GM23338 (cell line): Measurements from ENCODE around the gene ENOX1. TPM values are rescaled to one million over a fixed set of nuclear protein-coding genes. Genes with fewer than 3 reads are reported as not detected.

Experiments used
- ATAC-seq: fragments of 200-7000 bp; cut with Tn5 transposase; 3 replicates; pipeline ENCODE4 v1.9.1; 2020
- DNase-seq: peaks from one replicate; pipeline ENCODE4 v3.0.0-alpha.2; 2015; ENCODE audit warnings: low spot score
- H2AFZ ChIP-seq: fragments of 200-600 bp; sonication (generic); 2 replicates; pipeline ENCODE4 v1.8.0; 2016; ENCODE audit warnings: antibody characterized with exemption, mild to moderate bottlenecking, moderate library complexity
- H3F3A ChIP-seq: fragments of 200-600 bp; sonication (generic); replicated peaks from 2 replicates; pipeline ENCODE4 v1.8.0; 2017; ENCODE audit warnings: antibody characterized with exemption, mixed run types, low read depth
- H3K27ac ChIP-seq: fragments of 200-600 bp; sonication (generic); 2 replicates; pipeline ENCODE4 v1.6.1; 2016; ENCODE audit warnings: low read depth
- H3K27me3 ChIP-seq: fragments of 200-600 bp; sonication (generic); 2 replicates; pipeline ENCODE4 v1.8.0; 2016; ENCODE audit warnings: mild to moderate bottlenecking, mixed run types, moderate library complexity; ENCODE audit not compliant: insufficient read depth
- H3K36me3 ChIP-seq: fragments of 200-600 bp; sonication (generic); 2 replicates; pipeline ENCODE4 v1.8.0; 2016; ENCODE audit warnings: mild to moderate bottlenecking; ENCODE audit not compliant: insufficient read depth
- H3K4me1 ChIP-seq: fragments of 200-600 bp; sonication (generic); 2 replicates; pipeline ENCODE4 v1.8.0; 2016; ENCODE audit warnings: mild to moderate bottlenecking, moderate library complexity; ENCODE audit not compliant: insufficient read depth
- H3K4me2 ChIP-seq: fragments of 200-600 bp; sonication (generic); 2 replicates; pipeline ENCODE4 v1.7.1; 2017; ENCODE audit warnings: mixed run types
- H3K4me3 ChIP-seq: fragments of 200-600 bp; sonication (generic); 2 replicates; pipeline ENCODE4 v1.6.1; 2016; ENCODE audit warnings: mixed run types
- H3K79me2 ChIP-seq: fragments of 200-600 bp; sonication (generic); replicated peaks from 2 replicates; pipeline ENCODE4 v1.8.0; 2017; ENCODE audit warnings: mild to moderate bottlenecking; ENCODE audit not compliant: insufficient read depth
- H3K9me2 ChIP-seq: fragments of 200-600 bp; sonication (generic); 2 replicates; pipeline ENCODE4 v1.8.0; 2017; ENCODE audit not compliant: insufficient read depth
- H4K20me1 ChIP-seq: fragments of 200-600 bp; sonication (generic); replicated peaks from 2 replicates; pipeline ENCODE4 v1.8.0; 2017; ENCODE audit warnings: mild to moderate bottlenecking; ENCODE audit not compliant: insufficient read depth
- H3K27ac Mint-ChIP-seq: 2 replicates; pipeline ENCODE4 v1.8.0; 2020; ENCODE audit warnings: inconsistent platforms, mild to moderate bottlenecking, moderate library complexity, mixed read lengths
- H3K27me3 Mint-ChIP-seq: 3 replicates; pipeline ENCODE4 v1.8.0; 2022; ENCODE audit warnings: low read depth, mild to moderate bottlenecking, moderate library complexity, mixed read lengths, inconsistent platforms; ENCODE audit not compliant: insufficient read depth, poor library complexity
- H3K36me3 Mint-ChIP-seq: 3 replicates; pipeline ENCODE4 v1.8.0; 2021; ENCODE audit warnings: low read depth, mild to moderate bottlenecking, inconsistent platforms, moderate library complexity, mixed read lengths
- H3K4me1 Mint-ChIP-seq: 3 replicates; pipeline ENCODE4 v1.8.0; 2020; ENCODE audit warnings: mild to moderate bottlenecking, inconsistent platforms, mixed read lengths
- H3K4me3 Mint-ChIP-seq: 3 replicates; pipeline ENCODE4 v1.8.0; 2021; ENCODE audit warnings: moderate library complexity, mild to moderate bottlenecking, inconsistent platforms, mixed read lengths
- H3K9me3 Mint-ChIP-seq: 3 replicates; pipeline ENCODE4 v1.8.0; 2020; ENCODE audit warnings: moderate library complexity, mild to moderate bottlenecking, inconsistent platforms, mixed read lengths
- CREB1 ChIP-seq: fragments of 250-450 bp; sonication (Bioruptor Pico); IDR thresholded peaks from 2 replicates; pipeline ENCODE4 v1.5.0; 2020; ENCODE audit warnings: low read depth, mild to moderate bottlenecking, moderate library complexity
- JUNB ChIP-seq: IDR thresholded peaks from one replicate; pipeline ENCODE4 v1.6.1; 2016; ENCODE audit warnings: antibody characterized with exemption; ENCODE audit not compliant: unreplicated experiment
- NANOG ChIP-seq: IDR thresholded peaks from 2 replicates; pipeline ENCODE4 v1.6.1; 2016; ENCODE audit warnings: antibody characterized with exemption, borderline replicate concordance
- POLR2AphosphoS5 ChIP-seq: IDR thresholded peaks from 2 replicates; pipeline ENCODE4 v1.6.1; 2016; ENCODE audit warnings: antibody characterized with exemption, low read depth
- ZNF114 ChIP-seq: fragments of 250-450 bp; sonication (Bioruptor Pico); IDR thresholded peaks from 2 replicates; pipeline ENCODE4 v1.5.0; 2020; ENCODE audit warnings: mild to moderate bottlenecking, moderate library complexity
- ZNF331 ChIP-seq: fragments of 250-450 bp; sonication (Bioruptor Pico); IDR thresholded peaks from 2 replicates; pipeline ENCODE4 v1.5.0; 2020; ENCODE audit warnings: low read depth, mild to moderate bottlenecking, moderate library complexity
- polyA plus RNA-seq: library from polyadenylated mRNA; unstranded; fragments of >200 nt; fragmentation: Nextera tagmentation; extraction: Ambion mirVana; gene quantifications from 2 replicates; pipeline ENCODE4 v1.2.1, GENCODE V29; 2016
- total RNA-seq: library from RNA; depleted of rRNA; stranded (reverse); fragments of >200 nt; shearing (Covaris generic); gene quantifications from 2 replicates; pipeline ENCODE4 v1.2.3, GENCODE V29; 2014
- TF ChIP-seq, protein P1 (sequence below), 2 experiments: fragments of 200-600 bp in 1 of 2; sonication (generic) in 1 of 2; conservative IDR thresholded peaks; 2 replicates each; pipeline versions ENCODE4 v1.5.1 to v1.6.1; 2016 to 2017; ENCODE audit warnings: antibody characterized with exemption in 2 of 2, low read depth in 2 of 2, mild to moderate bottlenecking in 2 of 2, moderate library complexity in 1 of 2
- TF ChIP-seq, protein P2 (sequence below): fragments of 250-450 bp; sonication (Bioruptor Pico); IDR thresholded peaks from 2 replicates; pipeline ENCODE4 v1.5.0; 2020; ENCODE audit warnings: mild to moderate bottlenecking, moderate library complexity
- TF ChIP-seq, protein P3 (sequence below): IDR thresholded peaks from one replicate; pipeline ENCODE4 v1.6.1; 2018; ENCODE audit warnings: antibody characterized with exemption; ENCODE audit not compliant: unreplicated experiment

Gene ENOX1
- total and polyA plus RNA-seq, 2 experiments from 2014 or later, result 0.66 to 0.81 TPM

DNA sequence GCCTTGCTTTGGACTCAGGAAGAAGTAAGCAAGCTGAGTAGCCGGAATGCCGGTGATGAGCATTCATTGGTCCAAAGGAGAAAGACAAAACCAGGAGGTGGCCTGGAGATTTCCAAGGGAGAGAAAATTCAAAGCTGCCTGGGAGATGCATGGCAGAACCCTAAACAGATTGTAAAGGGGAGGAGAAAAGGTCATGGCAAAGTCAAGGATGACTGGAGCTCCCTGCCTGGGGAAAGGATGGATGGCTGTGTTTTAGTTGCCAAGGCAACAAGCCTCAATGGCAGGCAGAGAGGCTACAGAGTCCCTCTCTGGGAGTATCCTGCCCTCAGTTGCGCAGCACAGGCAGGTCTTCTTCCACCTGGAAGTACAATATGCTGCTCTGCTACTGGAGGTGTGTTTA is 134.0 kb downstream of the ENOX1 start:
- Mint-ChIP-seq H3K9me3 (no peaks in the 10 kb centered on the region), H3K27ac (no peak overlapping the region), H3K4me3 (no peak overlapping the region), H3K27me3 (no peaks in the 10 kb centered on the region), H3K4me1 (no peaks in the 10 kb centered on the region), H3K36me3 (no peaks in the 10 kb centered on the region)
- 0 out of 2 replicates have a peak overlapping the region, but pooled peaks have one; percentile 28 for H2AFZ ChIP-seq
- H3K4me3 ChIP-seq, result no peak overlapping the region
- H3K27ac ChIP-seq, result no peak overlapping the region
- no peaks in the 10 kb centered on the region for H3K9me2 ChIP-seq
- no peaks in the 10 kb centered on the region for H3K27me3 ChIP-seq
- no peaks in the 10 kb centered on the region for H3F3A ChIP-seq
- H3K79me2 ChIP-seq, result no peaks in the 10 kb centered on the region
- no peaks in the 10 kb centered on the region for H3K4me1 ChIP-seq
- H3K4me2 ChIP-seq, result no peak overlapping the region
- no peaks in the 10 kb centered on the region for H4K20me1 ChIP-seq
- TF ChIP-seq JUNB (no peak), ZNF331 (CRISPR knock-in tag) (no peak), POLR2AphosphoS5 (no peak), ZNF114 (no peak), NANOG (no peak)
- TF ChIP-seq, protein P1, sequence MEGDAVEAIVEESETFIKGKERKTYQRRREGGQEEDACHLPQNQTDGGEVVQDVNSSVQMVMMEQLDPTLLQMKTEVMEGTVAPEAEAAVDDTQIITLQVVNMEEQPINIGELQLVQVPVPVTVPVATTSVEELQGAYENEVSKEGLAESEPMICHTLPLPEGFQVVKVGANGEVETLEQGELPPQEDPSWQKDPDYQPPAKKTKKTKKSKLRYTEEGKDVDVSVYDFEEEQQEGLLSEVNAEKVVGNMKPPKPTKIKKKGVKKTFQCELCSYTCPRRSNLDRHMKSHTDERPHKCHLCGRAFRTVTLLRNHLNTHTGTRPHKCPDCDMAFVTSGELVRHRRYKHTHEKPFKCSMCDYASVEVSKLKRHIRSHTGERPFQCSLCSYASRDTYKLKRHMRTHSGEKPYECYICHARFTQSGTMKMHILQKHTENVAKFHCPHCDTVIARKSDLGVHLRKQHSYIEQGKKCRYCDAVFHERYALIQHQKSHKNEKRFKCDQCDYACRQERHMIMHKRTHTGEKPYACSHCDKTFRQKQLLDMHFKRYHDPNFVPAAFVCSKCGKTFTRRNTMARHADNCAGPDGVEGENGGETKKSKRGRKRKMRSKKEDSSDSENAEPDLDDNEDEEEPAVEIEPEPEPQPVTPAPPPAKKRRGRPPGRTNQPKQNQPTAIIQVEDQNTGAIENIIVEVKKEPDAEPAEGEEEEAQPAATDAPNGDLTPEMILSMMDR (conservative IDR thresholded peaks at IDR 0.05; ENCODE audit: low read depth in 2 of 2), result no peak
- DNase-seq, result no peak
- ATAC-seq, result no peak
- no peaks in the 10 kb centered on the region for H3K36me3 ChIP-seq

- Mint-ChIP-seq H3K27me3 (no peaks in the 10 kb centered on the region), H3K36me3 (no peaks in the 10 kb centered on the region), H3K4me3 (no peak overlapping the region), H3K27ac (no peak overlapping the region), H3K4me1 (no peaks in the 10 kb centered on the region), H3K9me3 (no peaks in the 10 kb centered on the region)
- Histone ChIP-seq H3K9me2 (no peaks in the 10 kb centered on the region), H3F3A (no peaks in the 10 kb centered on the region), H3K27me3 (no peaks in the 10 kb centered on the region), H3K27ac (no peak overlapping the region), H3K4me2 (no peak overlapping the region), H4K20me1 (no peaks in the 10 kb centered on the region), H3K4me3 (no peak overlapping the region), H3K36me3 (no peaks in the 10 kb centered on the region), H3K4me1 (no peaks in the 10 kb centered on the region), H2AFZ (no peak overlapping the region), H3K79me2 (no peaks in the 10 kb centered on the region)
- DNase-seq, result no peak
- ATAC-seq, result no peak
- TF ChIP-seq CREB1 (CRISPR knock-in tag), result no peak
- TF ChIP-seq, protein P2, sequence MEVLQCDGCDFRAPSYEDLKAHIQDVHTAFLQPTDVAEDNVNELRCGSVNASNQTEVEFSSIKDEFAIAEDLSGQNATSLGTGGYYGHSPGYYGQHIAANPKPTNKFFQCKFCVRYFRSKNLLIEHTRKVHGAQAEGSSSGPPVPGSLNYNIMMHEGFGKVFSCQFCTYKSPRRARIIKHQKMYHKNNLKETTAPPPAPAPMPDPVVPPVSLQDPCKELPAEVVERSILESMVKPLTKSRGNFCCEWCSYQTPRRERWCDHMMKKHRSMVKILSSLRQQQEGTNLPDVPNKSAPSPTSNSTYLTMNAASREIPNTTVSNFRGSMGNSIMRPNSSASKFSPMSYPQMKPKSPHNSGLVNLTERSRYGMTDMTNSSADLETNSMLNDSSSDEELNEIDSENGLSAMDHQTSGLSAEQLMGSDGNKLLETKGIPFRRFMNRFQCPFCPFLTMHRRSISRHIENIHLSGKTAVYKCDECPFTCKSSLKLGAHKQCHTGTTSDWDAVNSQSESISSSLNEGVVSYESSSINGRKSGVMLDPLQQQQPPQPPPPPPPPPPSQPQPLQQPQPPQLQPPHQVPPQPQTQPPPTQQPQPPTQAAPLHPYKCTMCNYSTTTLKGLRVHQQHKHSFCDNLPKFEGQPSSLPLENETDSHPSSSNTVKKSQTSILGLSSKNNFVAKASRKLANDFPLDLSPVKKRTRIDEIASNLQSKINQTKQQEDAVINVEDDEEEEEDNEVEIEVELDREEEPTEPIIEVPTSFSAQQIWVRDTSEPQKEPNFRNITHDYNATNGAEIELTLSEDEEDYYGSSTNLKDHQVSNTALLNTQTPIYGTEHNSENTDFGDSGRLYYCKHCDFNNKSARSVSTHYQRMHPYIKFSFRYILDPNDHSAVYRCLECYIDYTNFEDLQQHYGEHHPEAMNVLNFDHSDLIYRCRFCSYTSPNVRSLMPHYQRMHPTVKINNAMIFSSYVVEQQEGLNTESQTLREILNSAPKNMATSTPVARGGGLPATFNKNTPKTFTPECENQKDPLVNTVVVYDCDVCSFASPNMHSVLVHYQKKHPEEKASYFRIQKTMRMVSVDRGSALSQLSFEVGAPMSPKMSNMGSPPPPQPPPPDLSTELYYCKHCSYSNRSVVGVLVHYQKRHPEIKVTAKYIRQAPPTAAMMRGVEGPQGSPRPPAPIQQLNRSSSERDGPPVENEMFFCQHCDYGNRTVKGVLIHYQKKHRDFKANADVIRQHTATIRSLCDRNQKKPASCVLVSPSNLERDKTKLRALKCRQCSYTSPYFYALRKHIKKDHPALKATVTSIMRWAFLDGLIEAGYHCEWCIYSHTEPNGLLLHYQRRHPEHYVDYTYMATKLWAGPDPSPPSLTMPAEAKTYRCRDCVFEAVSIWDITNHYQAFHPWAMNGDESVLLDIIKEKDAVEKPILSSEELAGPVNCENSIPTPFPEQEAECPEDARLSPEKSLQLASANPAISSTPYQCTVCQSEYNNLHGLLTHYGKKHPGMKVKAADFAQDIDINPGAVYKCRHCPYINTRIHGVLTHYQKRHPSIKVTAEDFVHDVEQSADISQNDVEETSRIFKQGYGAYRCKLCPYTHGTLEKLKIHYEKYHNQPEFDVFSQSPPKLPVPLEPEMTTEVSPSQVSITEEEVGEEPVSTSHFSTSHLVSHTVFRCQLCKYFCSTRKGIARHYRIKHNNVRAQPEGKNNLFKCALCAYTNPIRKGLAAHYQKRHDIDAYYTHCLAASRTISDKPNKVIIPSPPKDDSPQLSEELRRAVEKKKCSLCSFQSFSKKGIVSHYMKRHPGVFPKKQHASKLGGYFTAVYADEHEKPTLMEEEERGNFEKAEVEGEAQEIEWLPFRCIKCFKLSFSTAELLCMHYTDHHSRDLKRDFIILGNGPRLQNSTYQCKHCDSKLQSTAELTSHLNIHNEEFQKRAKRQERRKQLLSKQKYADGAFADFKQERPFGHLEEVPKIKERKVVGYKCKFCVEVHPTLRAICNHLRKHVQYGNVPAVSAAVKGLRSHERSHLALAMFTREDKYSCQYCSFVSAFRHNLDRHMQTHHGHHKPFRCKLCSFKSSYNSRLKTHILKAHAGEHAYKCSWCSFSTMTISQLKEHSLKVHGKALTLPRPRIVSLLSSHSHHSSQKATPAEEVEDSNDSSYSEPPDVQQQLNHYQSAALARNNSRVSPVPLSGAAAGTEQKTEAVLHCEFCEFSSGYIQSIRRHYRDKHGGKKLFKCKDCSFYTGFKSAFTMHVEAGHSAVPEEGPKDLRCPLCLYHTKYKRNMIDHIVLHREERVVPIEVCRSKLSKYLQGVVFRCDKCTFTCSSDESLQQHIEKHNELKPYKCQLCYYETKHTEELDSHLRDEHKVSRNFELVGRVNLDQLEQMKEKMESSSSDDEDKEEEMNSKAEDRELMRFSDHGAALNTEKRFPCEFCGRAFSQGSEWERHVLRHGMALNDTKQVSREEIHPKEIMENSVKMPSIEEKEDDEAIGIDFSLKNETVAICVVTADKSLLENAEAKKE (CRISPR knock-in tag), result no peak
- TF ChIP-seq, protein P3, sequence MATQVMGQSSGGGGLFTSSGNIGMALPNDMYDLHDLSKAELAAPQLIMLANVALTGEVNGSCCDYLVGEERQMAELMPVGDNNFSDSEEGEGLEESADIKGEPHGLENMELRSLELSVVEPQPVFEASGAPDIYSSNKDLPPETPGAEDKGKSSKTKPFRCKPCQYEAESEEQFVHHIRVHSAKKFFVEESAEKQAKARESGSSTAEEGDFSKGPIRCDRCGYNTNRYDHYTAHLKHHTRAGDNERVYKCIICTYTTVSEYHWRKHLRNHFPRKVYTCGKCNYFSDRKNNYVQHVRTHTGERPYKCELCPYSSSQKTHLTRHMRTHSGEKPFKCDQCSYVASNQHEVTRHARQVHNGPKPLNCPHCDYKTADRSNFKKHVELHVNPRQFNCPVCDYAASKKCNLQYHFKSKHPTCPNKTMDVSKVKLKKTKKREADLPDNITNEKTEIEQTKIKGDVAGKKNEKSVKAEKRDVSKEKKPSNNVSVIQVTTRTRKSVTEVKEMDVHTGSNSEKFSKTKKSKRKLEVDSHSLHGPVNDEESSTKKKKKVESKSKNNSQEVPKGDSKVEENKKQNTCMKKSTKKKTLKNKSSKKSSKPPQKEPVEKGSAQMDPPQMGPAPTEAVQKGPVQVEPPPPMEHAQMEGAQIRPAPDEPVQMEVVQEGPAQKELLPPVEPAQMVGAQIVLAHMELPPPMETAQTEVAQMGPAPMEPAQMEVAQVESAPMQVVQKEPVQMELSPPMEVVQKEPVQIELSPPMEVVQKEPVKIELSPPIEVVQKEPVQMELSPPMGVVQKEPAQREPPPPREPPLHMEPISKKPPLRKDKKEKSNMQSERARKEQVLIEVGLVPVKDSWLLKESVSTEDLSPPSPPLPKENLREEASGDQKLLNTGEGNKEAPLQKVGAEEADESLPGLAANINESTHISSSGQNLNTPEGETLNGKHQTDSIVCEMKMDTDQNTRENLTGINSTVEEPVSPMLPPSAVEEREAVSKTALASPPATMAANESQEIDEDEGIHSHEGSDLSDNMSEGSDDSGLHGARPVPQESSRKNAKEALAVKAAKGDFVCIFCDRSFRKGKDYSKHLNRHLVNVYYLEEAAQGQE, result no peak
Measured at GRCh38 chr13:43650882-43651281, 135.9 kb downstream of the ENOX1 start.
